K562 (cell line): ENCODE measurements around the gene TMEM184B. TPM values are rescaled to one million over a fixed set of nuclear protein-coding genes. Genes with fewer than 3 reads are reported as not detected.

Experiments
- BCL6 ChIP-seq: fragments of 250-450 bp; sonication (Bioruptor Pico); IDR thresholded peaks from 2 replicates; pipeline ENCODE4 v1.4.0; 2020
- CBX3 ChIP-seq, 2 experiments: IDR thresholded peaks; 1 replicate in 1 of 2; 2 replicates in 1 of 2; pipeline ENCODE4 v1.6.1; 2012; ENCODE audit warnings: inconsistent platforms in 2 of 2, low read length in 2 of 2, borderline replicate concordance in 1 of 2, control low read depth in 1 of 2
- ESRRB ChIP-seq: fragments of 250-450 bp; sonication (Bioruptor Pico); IDR thresholded peaks from 2 replicates; pipeline ENCODE4 v1.5.0; 2020; ENCODE audit warnings: mild to moderate bottlenecking, moderate library complexity, borderline replicate concordance
- FOXA3 ChIP-seq, 2 experiments: fragments of 450-650 bp in 1 of 2; sonication (generic) in 1 of 2; formaldehyde crosslinking; IDR thresholded peaks in 1 of 2; conservative IDR thresholded peaks in 1 of 2; 2 replicates each; pipeline versions ENCODE4 v1.4.0 to v1.8.0; 2020 to 2022; ENCODE audit warnings: mild to moderate bottlenecking in 2 of 2, missing genetic modification reagents in 1 of 2
- SMARCB1 ChIP-seq: IDR thresholded peaks from 2 replicates; pipeline ENCODE4 v1.6.1; 2011; ENCODE audit warnings: improper control_type of control experiment, low read depth; ENCODE audit not compliant: insufficient read length
- ZNF184 ChIP-seq: sonication (generic); formaldehyde crosslinking; IDR thresholded peaks from 2 replicates; pipeline ENCODE4 v1.5.0; 2020; ENCODE audit warnings: missing genetic modification reagents
- polyA plus RNA-seq, 8 experiments: library from polyadenylated mRNA; depleted of rRNA in 4 of 8; stranded (reverse) in 5 of 8; unstranded in 3 of 8; fragments of >200 nt; fragmentation: Nextera tagmentation in 2 of 8; fragmentation: Illumina TruSeq in 1 of 8; extraction: Ambion mirVana in 2 of 8; extraction: Trizol in 1 of 8; gene quantifications; 2 replicates each; pipeline versions ENCODE4 v1.2.1 to v1.2.3, GENCODE V29; 2011 to 2014; ENCODE audit warnings: inconsistent platforms in 1 of 8, missing spikeins in 1 of 8
- total RNA-seq, 7 experiments: library from RNA; depleted of rRNA in 6 of 7; stranded (reverse); fragments of >200 nt in 6 of 7; fragmentation: Illumina TruSeq in 2 of 7; extraction: Trizol in 2 of 7; gene quantifications; 2 replicates each; pipeline versions ENCODE4 v1.2.1 to v1.2.3, GENCODE V29; 2011 to 2021; ENCODE audit warnings: low replicate concordance in 1 of 7
- TF ChIP-seq, protein P1 (sequence below): fragments of 200-600 bp; sonication (generic); IDR thresholded peaks from one replicate; pipeline ENCODE4 v1.6.1; 2012; ENCODE audit warnings: mild to moderate bottlenecking, low read depth, low read length, inconsistent platforms
- TF ChIP-seq, protein P2 (sequence below): fragments of 200-800 bp; sonication (Bioruptor generic); IDR thresholded peaks from 2 replicates; pipeline ENCODE4 v1.6.1; 2017; ENCODE audit warnings: missing genetic modification characterization, missing compliant biosample characterization
- TF ChIP-seq, protein P3 (sequence below): fragments of 450-650 bp; IDR thresholded peaks from 2 replicates; pipeline ENCODE4 v1.6.1; 2017; ENCODE audit warnings: antibody characterized with exemption
- TF ChIP-seq, protein P4 (sequence below): sonication (generic); formaldehyde crosslinking; IDR thresholded peaks from 2 replicates; pipeline ENCODE4 v1.8.0; 2022; ENCODE audit warnings: mild to moderate bottlenecking, missing genetic modification reagents

The TMEM184B gene
- total and polyA plus RNA-seq, 9 of the 15 experiments (the other 6 are each of a cell fraction or from before 2014, with no cell fraction given): 0.31 to 25.1 (median 6.2) TPM

DNA sequence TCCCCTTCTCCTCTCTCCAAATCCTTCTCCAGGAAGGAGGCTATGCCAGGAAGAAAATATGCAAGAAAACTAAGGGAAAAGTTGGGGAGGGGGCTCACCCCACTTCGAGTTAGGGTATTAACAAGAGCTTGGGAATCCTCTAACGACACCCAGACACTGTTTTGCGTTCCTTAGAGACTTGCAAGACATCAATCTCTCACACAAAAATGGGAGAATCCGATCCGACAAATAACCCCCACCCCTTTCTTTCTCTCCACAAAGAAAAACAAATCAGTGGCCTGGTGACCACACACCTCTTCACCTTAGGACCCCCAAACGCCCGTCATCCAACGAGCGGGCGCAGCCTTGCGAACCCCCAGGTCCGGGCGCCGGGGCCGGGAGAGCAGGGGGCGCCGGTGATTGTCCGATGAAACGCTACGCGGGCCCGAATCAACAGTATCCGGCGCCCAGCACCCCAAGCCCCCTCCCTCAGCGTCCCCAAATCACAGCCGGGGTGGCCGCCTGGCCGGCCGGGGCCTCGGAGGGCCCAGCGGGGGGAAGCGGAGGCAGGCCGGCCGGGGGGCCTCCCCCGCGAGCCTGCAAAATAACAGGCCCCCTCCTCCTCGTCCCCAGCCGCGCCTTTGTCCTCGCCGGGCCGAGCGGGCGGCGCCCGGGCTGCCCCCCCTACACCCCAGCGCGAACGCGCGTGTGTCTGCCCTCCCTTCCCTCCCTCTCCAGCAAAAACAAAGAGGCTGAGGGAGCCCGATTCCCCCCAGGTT lies 43.7 kb upstream of the TMEM184B start (continued):
- TF ChIP-seq, protein P1, sequence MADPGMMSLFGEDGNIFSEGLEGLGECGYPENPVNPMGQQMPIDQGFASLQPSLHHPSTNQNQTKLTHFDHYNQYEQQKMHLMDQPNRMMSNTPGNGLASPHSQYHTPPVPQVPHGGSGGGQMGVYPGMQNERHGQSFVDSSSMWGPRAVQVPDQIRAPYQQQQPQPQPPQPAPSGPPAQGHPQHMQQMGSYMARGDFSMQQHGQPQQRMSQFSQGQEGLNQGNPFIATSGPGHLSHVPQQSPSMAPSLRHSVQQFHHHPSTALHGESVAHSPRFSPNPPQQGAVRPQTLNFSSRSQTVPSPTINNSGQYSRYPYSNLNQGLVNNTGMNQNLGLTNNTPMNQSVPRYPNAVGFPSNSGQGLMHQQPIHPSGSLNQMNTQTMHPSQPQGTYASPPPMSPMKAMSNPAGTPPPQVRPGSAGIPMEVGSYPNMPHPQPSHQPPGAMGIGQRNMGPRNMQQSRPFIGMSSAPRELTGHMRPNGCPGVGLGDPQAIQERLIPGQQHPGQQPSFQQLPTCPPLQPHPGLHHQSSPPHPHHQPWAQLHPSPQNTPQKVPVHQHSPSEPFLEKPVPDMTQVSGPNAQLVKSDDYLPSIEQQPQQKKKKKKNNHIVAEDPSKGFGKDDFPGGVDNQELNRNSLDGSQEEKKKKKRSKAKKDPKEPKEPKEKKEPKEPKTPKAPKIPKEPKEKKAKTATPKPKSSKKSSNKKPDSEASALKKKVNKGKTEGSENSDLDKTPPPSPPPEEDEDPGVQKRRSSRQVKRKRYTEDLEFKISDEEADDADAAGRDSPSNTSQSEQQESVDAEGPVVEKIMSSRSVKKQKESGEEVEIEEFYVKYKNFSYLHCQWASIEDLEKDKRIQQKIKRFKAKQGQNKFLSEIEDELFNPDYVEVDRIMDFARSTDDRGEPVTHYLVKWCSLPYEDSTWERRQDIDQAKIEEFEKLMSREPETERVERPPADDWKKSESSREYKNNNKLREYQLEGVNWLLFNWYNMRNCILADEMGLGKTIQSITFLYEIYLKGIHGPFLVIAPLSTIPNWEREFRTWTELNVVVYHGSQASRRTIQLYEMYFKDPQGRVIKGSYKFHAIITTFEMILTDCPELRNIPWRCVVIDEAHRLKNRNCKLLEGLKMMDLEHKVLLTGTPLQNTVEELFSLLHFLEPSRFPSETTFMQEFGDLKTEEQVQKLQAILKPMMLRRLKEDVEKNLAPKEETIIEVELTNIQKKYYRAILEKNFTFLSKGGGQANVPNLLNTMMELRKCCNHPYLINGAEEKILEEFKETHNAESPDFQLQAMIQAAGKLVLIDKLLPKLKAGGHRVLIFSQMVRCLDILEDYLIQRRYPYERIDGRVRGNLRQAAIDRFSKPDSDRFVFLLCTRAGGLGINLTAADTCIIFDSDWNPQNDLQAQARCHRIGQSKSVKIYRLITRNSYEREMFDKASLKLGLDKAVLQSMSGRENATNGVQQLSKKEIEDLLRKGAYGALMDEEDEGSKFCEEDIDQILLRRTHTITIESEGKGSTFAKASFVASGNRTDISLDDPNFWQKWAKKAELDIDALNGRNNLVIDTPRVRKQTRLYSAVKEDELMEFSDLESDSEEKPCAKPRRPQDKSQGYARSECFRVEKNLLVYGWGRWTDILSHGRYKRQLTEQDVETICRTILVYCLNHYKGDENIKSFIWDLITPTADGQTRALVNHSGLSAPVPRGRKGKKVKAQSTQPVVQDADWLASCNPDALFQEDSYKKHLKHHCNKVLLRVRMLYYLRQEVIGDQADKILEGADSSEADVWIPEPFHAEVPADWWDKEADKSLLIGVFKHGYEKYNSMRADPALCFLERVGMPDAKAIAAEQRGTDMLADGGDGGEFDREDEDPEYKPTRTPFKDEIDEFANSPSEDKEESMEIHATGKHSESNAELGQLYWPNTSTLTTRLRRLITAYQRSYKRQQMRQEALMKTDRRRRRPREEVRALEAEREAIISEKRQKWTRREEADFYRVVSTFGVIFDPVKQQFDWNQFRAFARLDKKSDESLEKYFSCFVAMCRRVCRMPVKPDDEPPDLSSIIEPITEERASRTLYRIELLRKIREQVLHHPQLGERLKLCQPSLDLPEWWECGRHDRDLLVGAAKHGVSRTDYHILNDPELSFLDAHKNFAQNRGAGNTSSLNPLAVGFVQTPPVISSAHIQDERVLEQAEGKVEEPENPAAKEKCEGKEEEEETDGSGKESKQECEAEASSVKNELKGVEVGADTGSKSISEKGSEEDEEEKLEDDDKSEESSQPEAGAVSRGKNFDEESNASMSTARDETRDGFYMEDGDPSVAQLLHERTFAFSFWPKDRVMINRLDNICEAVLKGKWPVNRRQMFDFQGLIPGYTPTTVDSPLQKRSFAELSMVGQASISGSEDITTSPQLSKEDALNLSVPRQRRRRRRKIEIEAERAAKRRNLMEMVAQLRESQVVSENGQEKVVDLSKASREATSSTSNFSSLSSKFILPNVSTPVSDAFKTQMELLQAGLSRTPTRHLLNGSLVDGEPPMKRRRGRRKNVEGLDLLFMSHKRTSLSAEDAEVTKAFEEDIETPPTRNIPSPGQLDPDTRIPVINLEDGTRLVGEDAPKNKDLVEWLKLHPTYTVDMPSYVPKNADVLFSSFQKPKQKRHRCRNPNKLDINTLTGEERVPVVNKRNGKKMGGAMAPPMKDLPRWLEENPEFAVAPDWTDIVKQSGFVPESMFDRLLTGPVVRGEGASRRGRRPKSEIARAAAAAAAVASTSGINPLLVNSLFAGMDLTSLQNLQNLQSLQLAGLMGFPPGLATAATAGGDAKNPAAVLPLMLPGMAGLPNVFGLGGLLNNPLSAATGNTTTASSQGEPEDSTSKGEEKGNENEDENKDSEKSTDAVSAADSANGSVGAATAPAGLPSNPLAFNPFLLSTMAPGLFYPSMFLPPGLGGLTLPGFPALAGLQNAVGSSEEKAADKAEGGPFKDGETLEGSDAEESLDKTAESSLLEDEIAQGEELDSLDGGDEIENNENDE: no peak
- TF ChIP-seq FOXA3 (CRISPR knock-in tag; conservative IDR thresholded peaks at IDR 0.05 in 1 of 2, IDR thresholded peaks at IDR 0.05 in 1 of 2) (no peak), CBX3 (IDR thresholded peaks at IDR 0.05; ENCODE audit: borderline replicate concordance in 1 of 2, low read length in 2 of 2) (no peak), ESRRB (no peak), SMARCB1 (no peak), BCL6 (CRISPR knock-in tag) (no peak), ZNF184 (CRISPR knock-in tag) (no peak)
- TF ChIP-seq, protein P2, sequence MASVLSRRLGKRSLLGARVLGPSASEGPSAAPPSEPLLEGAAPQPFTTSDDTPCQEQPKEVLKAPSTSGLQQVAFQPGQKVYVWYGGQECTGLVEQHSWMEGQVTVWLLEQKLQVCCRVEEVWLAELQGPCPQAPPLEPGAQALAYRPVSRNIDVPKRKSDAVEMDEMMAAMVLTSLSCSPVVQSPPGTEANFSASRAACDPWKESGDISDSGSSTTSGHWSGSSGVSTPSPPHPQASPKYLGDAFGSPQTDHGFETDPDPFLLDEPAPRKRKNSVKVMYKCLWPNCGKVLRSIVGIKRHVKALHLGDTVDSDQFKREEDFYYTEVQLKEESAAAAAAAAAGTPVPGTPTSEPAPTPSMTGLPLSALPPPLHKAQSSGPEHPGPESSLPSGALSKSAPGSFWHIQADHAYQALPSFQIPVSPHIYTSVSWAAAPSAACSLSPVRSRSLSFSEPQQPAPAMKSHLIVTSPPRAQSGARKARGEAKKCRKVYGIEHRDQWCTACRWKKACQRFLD: no peak
- TF ChIP-seq, protein P3, sequence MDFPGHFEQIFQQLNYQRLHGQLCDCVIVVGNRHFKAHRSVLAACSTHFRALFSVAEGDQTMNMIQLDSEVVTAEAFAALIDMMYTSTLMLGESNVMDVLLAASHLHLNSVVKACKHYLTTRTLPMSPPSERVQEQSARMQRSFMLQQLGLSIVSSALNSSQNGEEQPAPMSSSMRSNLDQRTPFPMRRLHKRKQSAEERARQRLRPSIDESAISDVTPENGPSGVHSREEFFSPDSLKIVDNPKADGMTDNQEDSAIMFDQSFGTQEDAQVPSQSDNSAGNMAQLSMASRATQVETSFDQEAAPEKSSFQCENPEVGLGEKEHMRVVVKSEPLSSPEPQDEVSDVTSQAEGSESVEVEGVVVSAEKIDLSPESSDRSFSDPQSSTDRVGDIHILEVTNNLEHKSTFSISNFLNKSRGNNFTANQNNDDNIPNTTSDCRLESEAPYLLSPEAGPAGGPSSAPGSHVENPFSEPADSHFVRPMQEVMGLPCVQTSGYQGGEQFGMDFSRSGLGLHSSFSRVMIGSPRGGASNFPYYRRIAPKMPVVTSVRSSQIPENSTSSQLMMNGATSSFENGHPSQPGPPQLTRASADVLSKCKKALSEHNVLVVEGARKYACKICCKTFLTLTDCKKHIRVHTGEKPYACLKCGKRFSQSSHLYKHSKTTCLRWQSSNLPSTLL: no peak
- TF ChIP-seq, protein P4, sequence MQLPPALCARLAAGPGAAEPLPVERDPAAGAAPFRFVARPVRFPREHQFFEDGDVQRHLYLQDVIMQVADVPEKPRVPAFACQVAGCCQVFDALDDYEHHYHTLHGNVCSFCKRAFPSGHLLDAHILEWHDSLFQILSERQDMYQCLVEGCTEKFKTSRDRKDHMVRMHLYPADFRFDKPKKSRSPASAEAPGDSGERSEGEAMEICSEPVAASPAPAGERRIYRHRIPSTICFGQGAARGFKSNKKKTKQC: no peak
